ENCODE data around the gene ANKS1B. TPM values are rescaled to one million over a fixed set of nuclear protein-coding genes. Genes with fewer than 3 reads are reported as not detected.
"Not testable (repeated sequence)": the region's sequence is repeated elsewhere in the genome, so short reads cannot be mapped to it uniquely, and the experiment has no call there.

Gene ANKS1B
- total RNA-seq, 2 donors from 2014 or later, result 1.8 to 2.0 TPM

- no peak for ATAC-seq (replicated peaks)
- Mint-ChIP-seq H3K9me3 (peaks cover 15% of the 10 kb centered on the region), H3K36me3 (ENCODE audit: low read depth) (no peaks in the 10 kb centered on the region), H3K27me3 (no peaks in the 10 kb centered on the region), H3K4me3 (no peak overlapping the region), H3K27ac (no peak overlapping the region), H3K4me1 (no peaks in the 10 kb centered on the region)
Observed at GRCh38 chr12:99339663-99340062, 645.1 kb downstream of the ANKS1B start.

GRCh38 chr12:99334285-99335056 is 650.3 kb downstream of the ANKS1B start:
- Mint-ChIP-seq H3K9me3 (peaks cover 15% of the 10 kb centered on the region), H3K4me1 (no peaks in the 10 kb centered on the region), H3K27ac (no peak overlapping the region), H3K4me3 (no peak overlapping the region), H3K36me3 (ENCODE audit: low read depth) (no peaks in the 10 kb centered on the region), H3K27me3 (no peaks in the 10 kb centered on the region)
- no peak for ATAC-seq (replicated peaks)

- peaks cover 11% of the 10 kb centered on the region for H3K9me3 Mint-ChIP-seq
- no peaks in the 10 kb centered on the region for H3K4me1 Mint-ChIP-seq
- no peaks in the 10 kb centered on the region for H3K36me3 Mint-ChIP-seq (ENCODE audit: low read depth)
- ATAC-seq (replicated peaks), result no peak
- no peaks in the 10 kb centered on the region for H3K27me3 Mint-ChIP-seq
- H3K4me3 Mint-ChIP-seq, result no peak overlapping the region
- H3K27ac Mint-ChIP-seq, result no peak overlapping the region
Observed at GRCh38 chr12:99332936-99333591, 651.7 kb downstream of the ANKS1B start.

GRCh38 chr12:99330216-99330615 is 654.5 kb downstream of the ANKS1B start:
- H3K36me3 Mint-ChIP-seq (ENCODE audit: low read depth), result no peaks in the 10 kb centered on the region
- no peaks in the 10 kb centered on the region for H3K9me3 Mint-ChIP-seq
- H3K4me3 Mint-ChIP-seq, result no peak overlapping the region
- no peaks in the 10 kb centered on the region for H3K27me3 Mint-ChIP-seq
- no peaks in the 10 kb centered on the region for H3K4me1 Mint-ChIP-seq
- ATAC-seq (replicated peaks), result no peak
- no peak overlapping the region for H3K27ac Mint-ChIP-seq

- H3K9me3 Mint-ChIP-seq, result peaks cover 14% of the 10 kb centered on the region
- H3K27ac Mint-ChIP-seq; H3K4me1 Mint-ChIP-seq; H3K4me3 Mint-ChIP-seq; H3K27me3 Mint-ChIP-seq; H3K36me3 Mint-ChIP-seq (ENCODE audit: low read depth); ATAC-seq (replicated peaks): not testable (repeated sequence)
Observed at GRCh38 chr12:99321210-99321609, 663.5 kb downstream of the ANKS1B start.

- Mint-ChIP-seq H3K36me3 (ENCODE audit: low read depth) (no peaks in the 10 kb centered on the region), H3K4me1 (no peaks in the 10 kb centered on the region), H3K9me3 (peaks cover 17% of the 10 kb centered on the region), H3K27ac (no peak overlapping the region), H3K27me3 (no peaks in the 10 kb centered on the region), H3K4me3 (no peak overlapping the region)
- no peak for ATAC-seq (replicated peaks)
Observed at GRCh38 chr12:99311373-99311772, 673.4 kb downstream of the ANKS1B start.

- ATAC-seq (replicated peaks), result no peak
- Mint-ChIP-seq H3K36me3 (ENCODE audit: low read depth) (no peaks in the 10 kb centered on the region), H3K27me3 (no peaks in the 10 kb centered on the region)
Observed at GRCh38 chr12:99309812-99310211, 674.9 kb downstream of the ANKS1B start.

GRCh38 chr12:99302874-99303273 is 681.9 kb downstream of the ANKS1B start:
- H3K4me3 Mint-ChIP-seq, result no peak overlapping the region
- H3K36me3 Mint-ChIP-seq (ENCODE audit: low read depth), result no peaks in the 10 kb centered on the region
- no peak overlapping the region for H3K27ac Mint-ChIP-seq
- ATAC-seq (replicated peaks), result no peak
- no peaks in the 10 kb centered on the region for H3K27me3 Mint-ChIP-seq
- no peaks in the 10 kb centered on the region for H3K4me1 Mint-ChIP-seq
- peaks cover 8% of the 10 kb centered on the region for H3K9me3 Mint-ChIP-seq

More at GRCh38 chr12:99309812-99310211, 674.9 kb downstream of the ANKS1B start:
- Mint-ChIP-seq H3K4me1 (no peaks in the 10 kb centered on the region), H3K9me3 (peaks cover 20% of the 10 kb centered on the region), H3K4me3 (no peak overlapping the region), H3K27ac (no peak overlapping the region)

- ATAC-seq (replicated peaks), result no peak
- no peak overlapping the region for H3K4me3 Mint-ChIP-seq
- no peaks in the 10 kb centered on the region for H3K36me3 Mint-ChIP-seq (ENCODE audit: low read depth)
- H3K9me3 Mint-ChIP-seq, result peaks cover 30% of the 10 kb centered on the region
- no peak overlapping the region for H3K27ac Mint-ChIP-seq
- H3K4me1 Mint-ChIP-seq, result no peaks in the 10 kb centered on the region
- no peaks in the 10 kb centered on the region for H3K27me3 Mint-ChIP-seq
Observed at GRCh38 chr12:99287136-99287535, 697.6 kb downstream of the ANKS1B start.

GRCh38 chr12:99284161-99284560 is 700.6 kb downstream of the ANKS1B start:
- H3K27me3 Mint-ChIP-seq, result no peaks in the 10 kb centered on the region
- peaks cover 23% of the 10 kb centered on the region for H3K9me3 Mint-ChIP-seq
- no peak for ATAC-seq (replicated peaks)
- H3K4me3 Mint-ChIP-seq, result no peak overlapping the region
- H3K4me1 Mint-ChIP-seq, result no peaks in the 10 kb centered on the region
- no peaks in the 10 kb centered on the region for H3K36me3 Mint-ChIP-seq (ENCODE audit: low read depth)
- no peak overlapping the region for H3K27ac Mint-ChIP-seq

GRCh38 chr12:99282624-99283023 is 702.1 kb downstream of the ANKS1B start:
- Mint-ChIP-seq H3K4me3 (no peak overlapping the region), H3K4me1 (no peaks in the 10 kb centered on the region), H3K36me3 (ENCODE audit: low read depth) (no peaks in the 10 kb centered on the region), H3K27ac (no peak overlapping the region), H3K27me3 (no peaks in the 10 kb centered on the region), H3K9me3 (peaks cover 14% of the 10 kb centered on the region)
- no peak for ATAC-seq (replicated peaks)

- Mint-ChIP-seq H3K27ac (no peak overlapping the region), H3K4me3 (no peak overlapping the region), H3K4me1 (no peaks in the 10 kb centered on the region), H3K27me3 (no peaks in the 10 kb centered on the region), H3K36me3 (ENCODE audit: low read depth) (no peaks in the 10 kb centered on the region), H3K9me3 (peaks cover 14% of the 10 kb centered on the region)
- no peak for ATAC-seq (replicated peaks)
Observed at GRCh38 chr12:99282086-99282485, 702.6 kb downstream of the ANKS1B start.

- Mint-ChIP-seq H3K9me3 (peaks cover 11% of the 10 kb centered on the region), H3K4me1 (no peaks in the 10 kb centered on the region), H3K27me3 (no peaks in the 10 kb centered on the region), H3K36me3 (ENCODE audit: low read depth) (no peaks in the 10 kb centered on the region), H3K4me3 (no peak overlapping the region), H3K27ac (no peak overlapping the region)
- no peak for ATAC-seq (replicated peaks)
Observed at GRCh38 chr12:99281277-99281676, 703.5 kb downstream of the ANKS1B start.

- Mint-ChIP-seq H3K4me3 (no peak overlapping the region), H3K9me3 (peaks cover 14% of the 10 kb centered on the region), H3K27me3 (no peaks in the 10 kb centered on the region), H3K27ac (no peak overlapping the region), H3K4me1 (no peaks in the 10 kb centered on the region), H3K36me3 (ENCODE audit: low read depth) (no peaks in the 10 kb centered on the region)
- no peak for ATAC-seq (replicated peaks)
Observed at GRCh38 chr12:99278899-99279298, 705.8 kb downstream of the ANKS1B start.
